H9 (cell line): ENCODE results near the gene GPHN. TPM values are rescaled to one million over a fixed set of nuclear protein-coding genes. Genes with fewer than 3 reads are reported as not detected.

Experiments
- DNase-seq: peaks from one replicate; pipeline ENCODE4 v3.0.0-alpha.2; 2017
- H2AFZ ChIP-seq: one replicate; pipeline ENCODE4 v1.6.1; 2013; ENCODE audit warnings: mild to moderate bottlenecking, low read length, control low read depth, moderate library complexity
- H2AK5ac ChIP-seq: 2 replicates; pipeline ENCODE4 v1.6.1; 2013; ENCODE audit warnings: low read length, control low read depth, mixed read lengths; ENCODE audit not compliant: insufficient read length
- H2BK120ac ChIP-seq: one replicate; pipeline ENCODE4 v1.6.1; 2013; ENCODE audit warnings: low read depth, mild to moderate bottlenecking, low read length, control low read depth, inconsistent platforms; ENCODE audit not compliant: poor library complexity, severe bottlenecking
- H2BK12ac ChIP-seq: 2 replicates; pipeline ENCODE4 v1.6.1; 2013; ENCODE audit warnings: low read length, control low read depth, mixed read lengths, low read depth; ENCODE audit not compliant: insufficient read length
- H2BK15ac ChIP-seq: 2 replicates; pipeline ENCODE4 v1.6.1; 2013; ENCODE audit warnings: low read depth, low read length, control low read depth
- H2BK20ac ChIP-seq: one replicate; pipeline ENCODE4 v1.6.1; 2013; ENCODE audit warnings: low read depth, mild to moderate bottlenecking, low read length, control low read depth, inconsistent platforms; ENCODE audit not compliant: poor library complexity, severe bottlenecking
- H2BK5ac ChIP-seq: 2 replicates; pipeline ENCODE4 v1.6.1; 2013; ENCODE audit warnings: low read length, control low read depth, mixed read lengths; ENCODE audit not compliant: insufficient read length
- H3K14ac ChIP-seq: 2 replicates; pipeline ENCODE4 v1.6.1; 2013; ENCODE audit warnings: low read length, control low read depth; ENCODE audit not compliant: insufficient read depth
- H3K18ac ChIP-seq: 2 replicates; pipeline ENCODE4 v1.6.1; 2013; ENCODE audit warnings: low read depth, mild to moderate bottlenecking, mixed read lengths, low read length, control low read depth; ENCODE audit not compliant: insufficient read length
- H3K23ac ChIP-seq: 2 replicates; pipeline ENCODE4 v1.6.1; 2013; ENCODE audit warnings: low read length, control low read depth, mixed read lengths, low read depth; ENCODE audit not compliant: insufficient read length
- H3K23me2 ChIP-seq: 2 replicates; pipeline ENCODE4 v1.6.1; 2013; ENCODE audit warnings: low read depth, mild to moderate bottlenecking, mixed read lengths, low read length, control low read depth; ENCODE audit not compliant: insufficient read length, poor library complexity, severe bottlenecking
- H3K27ac ChIP-seq: 2 replicates; pipeline ENCODE4 v1.5.1; 2013; ENCODE audit warnings: low read length, control low read depth, mixed read lengths, low read depth; ENCODE audit not compliant: insufficient read length
- H3K27me3 ChIP-seq: 2 replicates; pipeline ENCODE4 v1.6.1; 2013; ENCODE audit warnings: low read length, control low read depth, inconsistent platforms; ENCODE audit not compliant: insufficient read depth
- H3K4ac ChIP-seq: 2 replicates; pipeline ENCODE4 v1.6.1; 2013; ENCODE audit warnings: low read depth, mild to moderate bottlenecking, control low read depth, inconsistent platforms, low read length, moderate library complexity
- H3K4me1 ChIP-seq: 2 replicates; pipeline ENCODE4 v1.6.1; 2013; ENCODE audit warnings: low read length, control low read depth, inconsistent platforms; ENCODE audit not compliant: insufficient read depth
- H3K4me2 ChIP-seq: 2 replicates; pipeline ENCODE4 v1.6.1; 2013; ENCODE audit warnings: low read length, control low read depth, mixed read lengths; ENCODE audit not compliant: insufficient read length, insufficient read depth
- H3K56ac ChIP-seq: 2 replicates; pipeline ENCODE4 v1.6.1; 2013; ENCODE audit warnings: low read depth, mild to moderate bottlenecking, mixed read lengths, low read length, control low read depth; ENCODE audit not compliant: insufficient read length
- H3K79me1 ChIP-seq: 2 replicates; pipeline ENCODE4 v1.6.1; 2013; ENCODE audit warnings: low read depth, mild to moderate bottlenecking, moderate library complexity, low read length, control low read depth, inconsistent platforms; ENCODE audit not compliant: insufficient read depth, poor library complexity, severe bottlenecking
- H3K79me2 ChIP-seq: 2 replicates; pipeline ENCODE4 v1.6.1; 2013; ENCODE audit warnings: low read length, control low read depth, inconsistent platforms; ENCODE audit not compliant: insufficient read depth
- H3K9ac ChIP-seq: 2 replicates; pipeline ENCODE4 v1.6.1; 2013; ENCODE audit warnings: low read length, control low read depth, mixed read lengths; ENCODE audit not compliant: insufficient read length; ENCODE audit errors: extremely low read depth
- H3K9me3 ChIP-seq: one replicate; pipeline ENCODE4 v1.6.1; 2013; ENCODE audit warnings: low read depth, low read length, inconsistent platforms; ENCODE audit not compliant: control insufficient read depth
- H3T11ph ChIP-seq: one replicate; pipeline ENCODE4 v1.6.1; 2013; ENCODE audit warnings: mild to moderate bottlenecking, low read length, control low read depth, inconsistent platforms
- H4K20me1 ChIP-seq: one replicate; pipeline ENCODE4 v1.6.1; 2013; ENCODE audit not compliant: control insufficient read depth, insufficient read length, insufficient read depth
- H4K5ac ChIP-seq: 2 replicates; pipeline ENCODE4 v1.6.1; 2013; ENCODE audit warnings: low read depth, mild to moderate bottlenecking, mixed read lengths, low read length, control low read depth; ENCODE audit not compliant: insufficient read length
- H4K8ac ChIP-seq: replicated peaks from 2 replicates; pipeline ENCODE4 v1.6.1; 2013; ENCODE audit warnings: low read length, control low read depth, mixed read lengths, low read depth; ENCODE audit not compliant: insufficient read length
- H4K91ac ChIP-seq: 2 replicates; pipeline ENCODE4 v1.6.1; 2013; ENCODE audit warnings: low read depth, mild to moderate bottlenecking, moderate library complexity, mixed read lengths, low read length, control low read depth; ENCODE audit not compliant: insufficient read length
- H3K27ac Mint-ChIP-seq, 3 experiments: 2 replicates in 2 of 3; 3 replicates in 1 of 3; pipeline ENCODE4 v1.8.0; 2020 to 2021; ENCODE audit warnings: mixed read lengths in 3 of 3, mild to moderate bottlenecking in 1 of 3, moderate library complexity in 1 of 3
- H3K27me3 Mint-ChIP-seq: 2 replicates; pipeline ENCODE4 v1.8.0; 2021; ENCODE audit warnings: low read depth, mild to moderate bottlenecking, moderate library complexity, mixed read lengths
- H3K36me3 Mint-ChIP-seq, 3 experiments: 2 replicates in 2 of 3; 3 replicates in 1 of 3; pipeline ENCODE4 v1.8.0; 2020 to 2021; ENCODE audit warnings: low read depth in 3 of 3, mixed read lengths in 3 of 3; ENCODE audit not compliant: insufficient read depth in 1 of 3
- H3K4me1 Mint-ChIP-seq, 2 experiments: 2 replicates each; pipeline ENCODE4 v1.8.0; 2020; ENCODE audit warnings: mixed read lengths in 2 of 2
- H3K4me3 Mint-ChIP-seq, 2 experiments: 2 replicates in 1 of 2; 3 replicates in 1 of 2; pipeline ENCODE4 v1.8.0; 2020 to 2021; ENCODE audit warnings: mild to moderate bottlenecking in 2 of 2, mixed read lengths in 2 of 2, moderate library complexity in 1 of 2
- H3K9me3 Mint-ChIP-seq, 2 experiments: 2 replicates in 1 of 2; 3 replicates in 1 of 2; pipeline ENCODE4 v1.8.0; 2020; ENCODE audit warnings: mild to moderate bottlenecking in 2 of 2, mixed read lengths in 2 of 2, moderate library complexity in 1 of 2
- CTCF ChIP-seq: fragments of 200-600 bp; sonication (generic); conservative IDR thresholded peaks from 3 replicates; pipeline ENCODE4 v1.8.0; 2021; ENCODE audit warnings: antibody characterized with exemption, mild to moderate bottlenecking
- WGBS: extraction: QIAGEN DNeasy Blood & Tissue Kit; methylation state at CpG from one replicate; pipeline ENCODE4 v1.1.7; 2013; ENCODE audit warnings: missing lambda C conversion rate, low lambda C conversion rate, mixed read lengths; ENCODE audit not compliant: insufficient read length; ENCODE audit errors: extremely low coverage; 5-methylcytosine and 5-hydroxymethylcytosine counted together
- total RNA-seq: library from RNA; stranded (reverse); gene quantifications from 2 replicates; pipeline ENCODE4 v1.2.1, GENCODE V29; 2021

GPHN gene
- total RNA-seq, 1 experiment from 2014 or later, result 16.1 TPM

- no peak overlapping the region for H3K4ac ChIP-seq
- peaks cover 3% of the 10 kb centered on the region; the same call in 1 of the 2 replicates for H3K4me1 ChIP-seq
- no peak overlapping the region for H4K5ac ChIP-seq
- H3K27me3 ChIP-seq, result no peaks in the 10 kb centered on the region
- H2BK120ac ChIP-seq, result no peak overlapping the region
- H4K20me1 ChIP-seq, result no peaks in the 10 kb centered on the region
- H3K9me3 Mint-ChIP-seq, result no peaks in the 10 kb centered on the region
- H2BK12ac ChIP-seq, result no peak overlapping the region
- no peak overlapping the region for H4K8ac ChIP-seq
- no peak overlapping the region for H3K56ac ChIP-seq
- peaks cover 0 to 3% (median 0%) of the 10 kb centered on the region in 3 experiments; a peak in 2 of 7 replicates for H3K36me3 Mint-ChIP-seq
- no peaks in the 10 kb centered on the region for H3K79me1 ChIP-seq
- H3K4me1 Mint-ChIP-seq, result peaks cover 3 to 8% of the 10 kb centered on the region in 2 experiments
- H3K27ac Mint-ChIP-seq, result no peak overlapping the region
- no peak overlapping the region for H3T11ph ChIP-seq
- H3K27ac ChIP-seq, result no peak overlapping the region
- H3K4me3 Mint-ChIP-seq, result no peak overlapping the region
- no peaks in the 10 kb centered on the region for H3K23me2 ChIP-seq
- no peak overlapping the region for H3K4me2 ChIP-seq
- no peak overlapping the region for H4K91ac ChIP-seq
- H3K9me3 ChIP-seq, result no peaks in the 10 kb centered on the region
- no peak overlapping the region for H3K18ac ChIP-seq
- H3K79me2 ChIP-seq, result no peaks in the 10 kb centered on the region
- H3K23ac ChIP-seq, result no peak overlapping the region
- no peak overlapping the region for H3K9ac ChIP-seq
- H2AK5ac ChIP-seq, result no peak overlapping the region
- H3K14ac ChIP-seq, result no peak overlapping the region
- H2BK20ac ChIP-seq, result no peak overlapping the region
- no peak for TF ChIP-seq CTCF
- no CpG with 5 or more reads among the region's 1 CpG for WGBS
- H2BK15ac ChIP-seq, result no peak overlapping the region
- H3K27me3 Mint-ChIP-seq, result no peaks in the 10 kb centered on the region
- no peak overlapping the region for H2AFZ ChIP-seq
- H2BK5ac ChIP-seq, result no peak overlapping the region
- no peak for DNase-seq
Measured at GRCh38 chr14:66831173-66831572, 323.2 kb downstream of the GPHN start.
